ENCODE results near the gene TCFL5. TPM values are rescaled to one million over a fixed set of nuclear protein-coding genes. Genes with fewer than 3 reads are reported as not detected.

TCFL5 gene
- total RNA-seq, 1 experiment from 2014 or later: 15.1 TPM

GRCh38 chr20:62823688-62824475, 37.7 kb downstream of the TCFL5 start:
- Mint-ChIP-seq H3K27ac (ENCODE audit: unreplicated experiment) (no peak overlapping the region), H3K4me1 (ENCODE audit: low read depth, unreplicated experiment) (no peaks in the 10 kb centered on the region), H3K36me3 (ENCODE audit: insufficient read depth, unreplicated experiment) (no peaks in the 10 kb centered on the region), H3K4me3 (ENCODE audit: unreplicated experiment) (no peak overlapping the region), H3K27me3 (ENCODE audit: insufficient read depth, unreplicated experiment) (no peaks in the 10 kb centered on the region), H3K9me3 (ENCODE audit: unreplicated experiment) (no peaks in the 10 kb centered on the region)
- no peaks in the 10 kb centered on the region for H3K27me3 ChIP-seq (replicated peaks; ENCODE audit: control insufficient read depth, insufficient read depth, low read length)
- H3K4me1 ChIP-seq: peaks cover 5% of the 10 kb centered on the region
- no peaks in the 10 kb centered on the region for H3K36me3 ChIP-seq (ENCODE audit: control insufficient read depth, insufficient read depth, low read length)
- intact Hi-C loops (cut with micrococcal nuclease; ENCODE audit: unreplicated experiment): no loop called here
- ChIA-PET CTCF (interaction anchor here (1.4 to 1.7 kb wide), 4 partner anchors 9 to 70 kb away, joined by 5 to 10 read pairs (median 6); partner anchors contain the start of gene TCFL5), POLR2A (no interaction called here)
- no peaks in the 10 kb centered on the region for H3K9me3 ChIP-seq
- H3K4me3 ChIP-seq (ENCODE audit: low read depth, low read length): no peak overlapping the region
- no peak for TF ChIP-seq CTCF (IDR thresholded peaks at IDR 0.05; ENCODE audit: insufficient read depth in 1 of 2, low read depth in 1 of 2, low read length in 1 of 2, severe bottlenecking in 1 of 2, unreplicated experiment in 1 of 2)
- DNase-seq: no peak
- BruUV-seq (replicated peaks): no TSS peak

GRCh38 chr20:62822788-62823651, 38.6 kb downstream of the TCFL5 start:
- Mint-ChIP-seq H3K4me3 (ENCODE audit: unreplicated experiment) (no peak overlapping the region), H3K27ac (ENCODE audit: unreplicated experiment) (peak overlapping the region; percentile 29)
- peak; percentile 83 to 88 for DNase-seq

More at GRCh38 chr20:62822788-62823651, 38.6 kb downstream of the TCFL5 start:
- Mint-ChIP-seq H3K4me1 (ENCODE audit: low read depth, unreplicated experiment) (no peaks in the 10 kb centered on the region), H3K36me3 (ENCODE audit: insufficient read depth, unreplicated experiment) (no peaks in the 10 kb centered on the region), H3K9me3 (ENCODE audit: unreplicated experiment) (no peaks in the 10 kb centered on the region), H3K27me3 (ENCODE audit: insufficient read depth, unreplicated experiment) (no peaks in the 10 kb centered on the region)
- ChIA-PET POLR2A (interaction anchor here (1.0 kb wide), 1 partner anchor 29 kb away, joined by 4 read pairs; no protein-coding TSS in a partner anchor), CTCF (interaction anchor here (0.6 to 1.7 kb wide), 17 partner anchors 9 to 539 kb away, joined by 3 to 10 read pairs (median 5); partner anchors contain the start of gene TCFL5)
- Histone ChIP-seq H3K4me3 (ENCODE audit: low read depth, low read length) (no peak overlapping the region), H3K27me3 (replicated peaks; ENCODE audit: control insufficient read depth, insufficient read depth, low read length) (no peaks in the 10 kb centered on the region), H3K4me1 (peaks cover 5% of the 10 kb centered on the region), H3K36me3 (ENCODE audit: control insufficient read depth, insufficient read depth, low read length) (no peaks in the 10 kb centered on the region), H3K9me3 (no peaks in the 10 kb centered on the region)
- intact Hi-C loops (cut with micrococcal nuclease; ENCODE audit: unreplicated experiment): no loop called here
- no TSS peak for BruUV-seq (replicated peaks)
- peak; percentile 36 to 60 for TF ChIP-seq CTCF (IDR thresholded peaks at IDR 0.05; ENCODE audit: insufficient read depth in 1 of 2, low read depth in 1 of 2, low read length in 1 of 2, severe bottlenecking in 1 of 2, unreplicated experiment in 1 of 2)

Data from Caco-2 (cell line).